Measurements from ENCODE around the gene LIN7C.

DNA sequence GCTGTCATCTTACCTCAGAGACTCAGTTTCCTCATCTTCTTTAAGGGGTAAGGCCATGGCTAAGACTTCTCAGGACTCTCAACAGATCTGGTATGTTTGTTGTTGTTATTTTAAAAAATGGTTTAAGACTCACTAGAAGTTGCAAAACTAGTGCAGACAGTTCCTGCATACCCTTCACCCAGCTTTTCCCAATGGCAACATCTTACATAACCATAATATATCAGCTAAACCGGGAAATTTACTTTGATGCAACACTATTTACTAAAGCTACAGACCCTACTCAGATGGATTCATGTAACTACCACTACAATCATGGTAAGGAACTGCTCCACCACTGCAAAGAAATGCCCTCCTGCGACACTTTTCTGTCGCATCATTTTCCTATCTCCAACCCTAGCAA, 54.4 kb downstream of the LIN7C start:
- TF ChIP-seq, protein P1, sequence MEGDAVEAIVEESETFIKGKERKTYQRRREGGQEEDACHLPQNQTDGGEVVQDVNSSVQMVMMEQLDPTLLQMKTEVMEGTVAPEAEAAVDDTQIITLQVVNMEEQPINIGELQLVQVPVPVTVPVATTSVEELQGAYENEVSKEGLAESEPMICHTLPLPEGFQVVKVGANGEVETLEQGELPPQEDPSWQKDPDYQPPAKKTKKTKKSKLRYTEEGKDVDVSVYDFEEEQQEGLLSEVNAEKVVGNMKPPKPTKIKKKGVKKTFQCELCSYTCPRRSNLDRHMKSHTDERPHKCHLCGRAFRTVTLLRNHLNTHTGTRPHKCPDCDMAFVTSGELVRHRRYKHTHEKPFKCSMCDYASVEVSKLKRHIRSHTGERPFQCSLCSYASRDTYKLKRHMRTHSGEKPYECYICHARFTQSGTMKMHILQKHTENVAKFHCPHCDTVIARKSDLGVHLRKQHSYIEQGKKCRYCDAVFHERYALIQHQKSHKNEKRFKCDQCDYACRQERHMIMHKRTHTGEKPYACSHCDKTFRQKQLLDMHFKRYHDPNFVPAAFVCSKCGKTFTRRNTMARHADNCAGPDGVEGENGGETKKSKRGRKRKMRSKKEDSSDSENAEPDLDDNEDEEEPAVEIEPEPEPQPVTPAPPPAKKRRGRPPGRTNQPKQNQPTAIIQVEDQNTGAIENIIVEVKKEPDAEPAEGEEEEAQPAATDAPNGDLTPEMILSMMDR (optimal IDR thresholded peaks at IDR 0.05 in 1 of 3, IDR thresholded peaks at IDR 0.05 in 1 of 3, conservative IDR thresholded peaks at IDR 0.05 in 1 of 3; ENCODE audit: extremely low read depth in 1 of 3, insufficient read depth in 2 of 3, low read length in 3 of 3) = no peak
- no peak for TF ChIP-seq EZH2 (IDR thresholded peaks at IDR 0.05; ENCODE audit: low read length)

Data from keratinocyte (primary cell).